Forelimb muscle (tissue), 1 donor: ENCODE measurements around the gene GJA10. TPM values are rescaled to one million over a fixed set of nuclear protein-coding genes. Genes with fewer than 3 reads are reported as not detected.

Source experiments
- DNase-seq: peaks from one replicate; pipeline ENCODE4 v3.0.0-alpha.2; 2013; ENCODE audit warnings: low read depth
- polyA plus RNA-seq: library from polyadenylated mRNA; unstranded; fragments of 120-200 nt; gene quantifications from one replicate; pipeline ENCODE4 v1.2.1, GENCODE V29; 2013; ENCODE audit not compliant: insufficient read length

The GJA10 gene
- polyA plus RNA-seq, 1 donor, result not detected

- DNase-seq, result no peak
These were observed 50.6 kb downstream of the GJA10 start for GRCh38 chr6:89944826-89945407.

Other genes starting within 250 kb of the GJA10 start
- gene MDN1, start 74.7 kb upstream of the GJA10 start, polyA plus RNA-seq, result 24.8 TPM
- 12.5 TPM for gene CASP8AP2, start 64.6 kb upstream of the GJA10 start, polyA plus RNA-seq